ENCODE data around the gene TMEM60. TPM values are rescaled to one million over a fixed set of nuclear protein-coding genes. Genes with fewer than 3 reads are reported as not detected.

TMEM60 gene
- total and polyA plus RNA-seq, 2 of the 8 experiments (the other 6 are each of a cell fraction or from before 2014, with no cell fraction given): 22.1 to 29.2 TPM

GRCh38 chr7:77831953-77832352, 33.7 kb upstream of the TMEM60 start (continued):
- TF ChIP-seq SP1 (IDR thresholded peaks at IDR 0.05; ENCODE audit: low read depth, low read length) (no peak), CHD2 (IDR thresholded peaks at IDR 0.05; ENCODE audit: low read length) (no peak), TEAD4 (IDR thresholded peaks at IDR 0.05; ENCODE audit: low read depth, low read length) (no peak)
